ENCODE data around the gene RAPGEF4.

RAPGEF4 gene

GRCh38 chr2:173095356-173095755 lies 359.7 kb downstream of the RAPGEF4 start:
- Histone ChIP-seq H3K4me1 (no peaks in the 10 kb centered on the region), H4K20me1 (peaks cover 3 to 23% (median 10%) of the 10 kb centered on the region in 11 experiments; a peak in 12 of 22 replicates), H3K4me3 (no peak overlapping the region), H3K27me3 (no peaks in the 10 kb centered on the region), H3K36me3 (peaks cover 51 to 94% (median 71%) of the 10 kb centered on the region in 11 experiments), H3K27ac (no peak overlapping the region), H3K9ac (no peak overlapping the region), H3K4me2 (no peak overlapping the region), H3K9me3 (replicated peaks in 1 of 11) (no peaks in the 10 kb centered on the region)
- TF ChIP-seq Cebpa-rat (IDR thresholded peaks at IDR 0.05), result no peak

- Histone ChIP-seq H3K4me2 (no peak overlapping the region), H3K9me3 (replicated peaks in 1 of 11) (no peaks in the 10 kb centered on the region), H4K20me1 (peaks cover 0 to 15% (median 8%) of the 10 kb centered on the region in 11 experiments; a peak in 4 of 22 replicates), H3K27me3 (no peaks in the 10 kb centered on the region), H3K36me3 (peaks cover 37 to 98% (median 61%) of the 10 kb centered on the region in 11 experiments), H3K4me3 (no peak overlapping the region), H3K27ac (no peak overlapping the region), H3K4me1 (no peaks in the 10 kb centered on the region), H3K9ac (no peak overlapping the region)
- no peak for TF ChIP-seq Cebpa-rat (IDR thresholded peaks at IDR 0.05)
Measured at GRCh38 chr2:173099271-173099670, 363.6 kb downstream of the RAPGEF4 start.

GRCh38 chr2:173099804-173100203 lies 364.2 kb downstream of the RAPGEF4 start:
- Histone ChIP-seq H3K27me3 (no peaks in the 10 kb centered on the region), H3K9me3 (replicated peaks in 1 of 11) (no peaks in the 10 kb centered on the region), H3K4me3 (no peak overlapping the region), H3K4me2 (no peak overlapping the region), H3K36me3 (peaks cover 37 to 98% (median 62%) of the 10 kb centered on the region in 11 experiments), H4K20me1 (peaks cover 0 to 15% (median 8%) of the 10 kb centered on the region in 11 experiments; a peak in 4 of 22 replicates), H3K9ac (no peak overlapping the region), H3K27ac (no peak overlapping the region), H3K4me1 (no peaks in the 10 kb centered on the region)
- TF ChIP-seq Cebpa-rat (IDR thresholded peaks at IDR 0.05), result no peak

- Histone ChIP-seq H3K4me2 (no peak overlapping the region), H3K27ac (no peak overlapping the region), H3K9me3 (replicated peaks in 1 of 11) (no peaks in the 10 kb centered on the region), H4K20me1 (peaks cover 0 to 19% (median 11%) of the 10 kb centered on the region in 11 experiments; a peak in 9 of 22 replicates), H3K36me3 (peaks cover 23 to 85% (median 50%) of the 10 kb centered on the region in 11 experiments), H3K4me1 (no peaks in the 10 kb centered on the region; a peak in 2 of 20 replicates), H3K27me3 (no peaks in the 10 kb centered on the region), H3K4me3 (no peak overlapping the region), H3K9ac (no peak overlapping the region)
- no peak for TF ChIP-seq Cebpa-rat (IDR thresholded peaks at IDR 0.05)
Measured at GRCh38 chr2:173101687-173102086, 366.0 kb downstream of the RAPGEF4 start.

Measured in BLaER1 treated with 17β-estradiol and CSF1 and Interleukin-3, amounts not matched to agents 10 nM and 100 nM (cell line).